Fibroblast of mammary gland (primary cell): Measurements from ENCODE around the gene NXNL2.

Experiments used
- DNase-seq: peaks from one replicate; pipeline ENCODE4 v3.0.0-alpha.2; 2010; ENCODE audit warnings: low read depth
- H3K4me3 ChIP-seq: 2 replicates; pipeline ENCODE4 v1.5.1; 2011; ENCODE audit warnings: low read depth, mild to moderate bottlenecking, low read length, moderate library complexity; ENCODE audit not compliant: control insufficient read depth
- TF ChIP-seq, protein P1 (sequence below): conservative IDR thresholded peaks from 2 replicates; pipeline ENCODE4 v1.5.1; 2011; ENCODE audit warnings: low read depth, low read length, inconsistent platforms; ENCODE audit not compliant: control insufficient read depth, insufficient read depth

The NXNL2 gene

DNA sequence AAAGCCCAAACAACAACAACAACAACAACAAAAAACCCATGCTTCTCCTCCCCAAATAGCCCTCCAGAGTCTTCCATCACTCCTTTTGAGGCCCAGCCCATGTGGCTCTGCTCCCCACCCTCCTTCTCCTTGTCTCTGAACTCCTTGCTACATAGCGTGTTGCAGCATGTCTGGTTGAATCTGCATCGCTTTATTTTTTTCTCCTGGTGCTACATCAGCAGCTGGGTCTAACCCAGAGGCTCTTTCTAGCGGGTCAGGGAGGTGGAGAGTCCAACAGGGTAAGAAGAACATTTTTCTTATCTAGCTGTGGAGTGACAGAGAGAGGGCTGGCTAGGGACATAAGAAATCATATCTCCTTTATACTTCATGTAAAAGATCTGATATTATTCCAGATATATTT lies 18.4 kb downstream of the NXNL2 start:
- H3K4me3 ChIP-seq: no peak overlapping the region
- TF ChIP-seq, protein P1, sequence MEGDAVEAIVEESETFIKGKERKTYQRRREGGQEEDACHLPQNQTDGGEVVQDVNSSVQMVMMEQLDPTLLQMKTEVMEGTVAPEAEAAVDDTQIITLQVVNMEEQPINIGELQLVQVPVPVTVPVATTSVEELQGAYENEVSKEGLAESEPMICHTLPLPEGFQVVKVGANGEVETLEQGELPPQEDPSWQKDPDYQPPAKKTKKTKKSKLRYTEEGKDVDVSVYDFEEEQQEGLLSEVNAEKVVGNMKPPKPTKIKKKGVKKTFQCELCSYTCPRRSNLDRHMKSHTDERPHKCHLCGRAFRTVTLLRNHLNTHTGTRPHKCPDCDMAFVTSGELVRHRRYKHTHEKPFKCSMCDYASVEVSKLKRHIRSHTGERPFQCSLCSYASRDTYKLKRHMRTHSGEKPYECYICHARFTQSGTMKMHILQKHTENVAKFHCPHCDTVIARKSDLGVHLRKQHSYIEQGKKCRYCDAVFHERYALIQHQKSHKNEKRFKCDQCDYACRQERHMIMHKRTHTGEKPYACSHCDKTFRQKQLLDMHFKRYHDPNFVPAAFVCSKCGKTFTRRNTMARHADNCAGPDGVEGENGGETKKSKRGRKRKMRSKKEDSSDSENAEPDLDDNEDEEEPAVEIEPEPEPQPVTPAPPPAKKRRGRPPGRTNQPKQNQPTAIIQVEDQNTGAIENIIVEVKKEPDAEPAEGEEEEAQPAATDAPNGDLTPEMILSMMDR: no peak
- no peak for DNase-seq

DNA sequence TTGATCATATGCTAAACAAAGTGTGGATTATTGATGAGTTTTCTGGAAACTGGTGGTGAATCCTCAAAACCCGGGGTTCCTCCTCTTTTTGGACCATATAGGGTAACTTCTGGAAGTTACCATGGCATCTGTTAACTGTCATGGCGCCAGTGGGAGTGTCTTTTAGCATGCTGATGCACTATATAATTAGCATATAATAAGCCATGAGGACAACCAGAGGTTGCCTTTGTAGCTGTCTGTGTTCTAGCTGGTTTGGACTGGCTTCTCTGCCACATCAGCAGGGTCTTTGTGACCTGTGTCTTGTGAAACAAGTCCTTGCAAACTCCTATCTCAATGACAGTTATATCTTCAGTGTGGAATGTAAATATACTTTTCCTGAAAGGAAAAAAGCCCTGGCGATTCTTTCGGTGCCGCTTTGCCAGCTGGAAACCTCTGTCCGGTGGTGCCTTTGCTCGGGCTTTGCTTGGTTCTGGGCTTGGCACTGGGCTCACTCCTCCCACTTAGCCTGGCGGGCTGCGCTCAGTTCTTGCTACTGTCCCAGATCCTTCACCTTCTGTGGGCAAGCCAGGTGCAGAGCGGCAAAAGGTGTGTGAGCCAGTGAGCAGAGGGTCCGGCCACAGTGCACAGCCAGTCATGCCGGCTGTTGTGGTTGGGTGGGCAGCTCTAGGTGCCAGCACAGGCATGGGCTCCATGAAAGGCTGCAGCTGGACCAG lies 20.4 kb downstream of the NXNL2 start:
- no peak for DNase-seq
- TF ChIP-seq, protein P1: no peak
- no peak overlapping the region for H3K4me3 ChIP-seq

DNA sequence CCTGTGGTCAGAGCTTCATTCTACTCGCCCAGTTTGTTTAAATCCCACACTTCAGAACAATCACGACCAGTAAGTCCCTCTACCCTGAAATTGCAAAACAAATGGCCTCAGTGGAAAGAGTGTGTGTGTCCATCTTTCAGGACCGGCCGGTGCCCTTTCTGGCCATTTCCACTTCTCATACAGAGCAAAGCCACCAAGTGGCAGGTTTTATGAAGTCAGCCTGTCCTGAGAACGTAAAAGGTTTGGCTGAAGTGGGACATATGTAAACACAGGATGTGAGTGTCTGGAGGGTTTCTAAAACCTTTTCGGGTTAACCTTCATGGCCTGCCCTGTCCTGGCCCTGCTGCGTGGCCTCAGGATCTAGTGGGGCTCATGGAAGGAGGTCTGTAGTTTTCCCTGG lies 24.7 kb downstream of the NXNL2 start:
- no peak for DNase-seq
- TF ChIP-seq, protein P1: peak; percentile 10
- H3K4me3 ChIP-seq: no peak overlapping the region

DNA sequence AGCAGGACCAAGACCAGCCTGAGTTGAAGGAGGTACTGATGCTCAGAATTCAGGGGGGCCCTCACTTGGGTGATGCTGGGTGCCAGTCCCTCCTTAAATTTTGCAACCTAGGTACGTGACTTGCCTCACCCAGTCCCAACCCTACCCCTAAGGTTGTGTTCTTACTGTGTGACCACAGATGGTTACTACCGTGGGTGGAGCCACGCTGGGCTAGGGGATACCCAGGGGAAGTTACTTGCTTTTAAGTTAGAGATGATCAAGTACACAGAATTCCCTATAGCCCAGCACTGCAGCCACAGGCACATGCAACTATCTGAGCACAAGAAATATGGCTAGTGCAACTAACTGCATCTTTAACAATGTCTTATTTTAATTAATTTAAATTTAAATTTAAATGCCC lies 32.9 kb downstream of the NXNL2 start:
- DNase-seq: no peak
- H3K4me3 ChIP-seq: no peak overlapping the region
- TF ChIP-seq, protein P1: no peak

DNA sequence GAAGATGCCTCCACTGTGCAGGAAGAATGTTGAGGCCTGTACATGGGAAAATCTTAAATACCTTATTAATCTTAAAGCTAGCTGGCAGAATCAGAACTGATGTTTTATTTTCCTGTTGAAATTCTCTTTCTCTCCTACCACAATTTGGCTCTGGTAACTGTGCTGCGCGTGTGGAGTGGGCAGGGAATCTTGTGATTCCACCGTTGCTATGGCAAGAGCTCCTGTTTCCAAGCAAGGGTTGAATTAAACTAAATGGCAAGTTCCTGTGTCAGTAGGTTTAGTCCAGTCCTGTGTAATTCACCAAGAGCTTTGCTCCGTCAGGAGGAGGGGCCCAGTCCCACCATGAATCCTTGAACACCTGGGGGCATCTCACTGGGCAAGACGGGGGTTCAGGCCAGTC lies 36.4 kb downstream of the NXNL2 start:
- DNase-seq: no peak
- H3K4me3 ChIP-seq: no peak overlapping the region
- TF ChIP-seq, protein P1: no peak

DNA sequence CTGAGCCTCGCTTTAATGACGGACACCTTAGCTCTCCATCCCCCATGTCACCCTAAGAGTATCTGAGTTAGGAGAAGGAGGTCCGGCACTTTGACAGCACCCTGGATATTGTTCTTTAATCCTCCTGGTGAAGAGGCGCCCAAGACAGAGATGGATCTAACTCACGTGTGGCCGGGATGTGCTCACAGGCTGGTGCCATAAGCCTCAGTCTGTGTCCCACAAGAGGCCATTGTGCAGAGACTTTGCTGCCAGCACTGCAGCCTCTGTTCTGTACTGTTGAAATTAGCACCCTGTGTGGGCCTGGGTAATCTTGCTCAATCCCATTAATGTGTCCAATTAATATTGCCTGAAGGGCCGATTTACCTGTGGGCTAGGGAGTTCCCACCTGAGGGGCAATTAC lies 37.7 kb downstream of the NXNL2 start:
- TF ChIP-seq, protein P1: no peak
- no peak for DNase-seq
- H3K4me3 ChIP-seq: no peak overlapping the region

DNA sequence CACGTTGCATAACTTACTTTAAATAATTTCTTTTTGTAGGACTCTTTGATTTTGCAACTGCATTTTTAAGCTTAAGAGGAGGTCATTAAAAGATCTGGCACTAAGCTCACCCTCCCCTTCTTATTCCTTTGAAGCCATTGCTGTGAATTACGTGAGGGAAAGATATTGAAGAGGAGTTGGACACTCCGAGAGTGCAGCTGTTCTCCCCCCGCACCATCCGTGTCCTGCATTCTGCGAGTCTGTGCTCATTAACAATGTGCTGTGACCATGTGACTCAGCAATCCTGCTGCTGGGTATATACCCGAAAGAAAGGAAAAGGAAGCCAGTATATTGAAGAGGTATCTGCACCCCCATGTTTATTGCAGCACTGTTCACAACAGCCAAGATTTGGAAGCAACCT lies 40.0 kb downstream of the NXNL2 start:
- TF ChIP-seq, protein P1: no peak
- no peak overlapping the region for H3K4me3 ChIP-seq
- peak; percentile 51 for DNase-seq
